ENCODE data around the gene SELPLG. TPM values are rescaled to one million over a fixed set of nuclear protein-coding genes. Genes with fewer than 3 reads are reported as not detected.
A peak's percentile ranks its signal among the peaks of the same experiment; 100 is the strongest.
"Not testable (repeated sequence)": the region's sequence is repeated elsewhere in the genome, so short reads cannot be mapped to it uniquely, and the experiment has no call there.

Gene SELPLG
- total RNA-seq, 4 donors from 2014 or later, result 1.3 to 5.6 (median 3.0) TPM

GRCh38 chr12:108577458-108577857 is 56.2 kb downstream of the SELPLG start:
- no peaks in the 10 kb centered on the region for H3K36me3 ChIP-seq
- TF ChIP-seq CTCF (IDR thresholded peaks at IDR 0.05) (no peak), POLR2A (IDR thresholded peaks at IDR 0.05) (no peak), POLR2AphosphoS5 (IDR thresholded peaks at IDR 0.05) (no peak), EP300 (IDR thresholded peaks at IDR 0.05) (no peak)
- no peak overlapping the region for H3K27ac ChIP-seq
- H3K4me3 ChIP-seq, result no peak overlapping the region
- no peaks in the 10 kb centered on the region for H3K27me3 ChIP-seq
- peaks cover 13% of the 10 kb centered on the region for H3K4me1 ChIP-seq
- no peaks in the 10 kb centered on the region for H3K9me3 ChIP-seq
- no peak for DNase-seq (ENCODE audit: low spot score in 2 of 2)

- Histone ChIP-seq H3K27me3 (no peaks in the 10 kb centered on the region), H3K36me3 (no peaks in the 10 kb centered on the region), H3K27ac (no peak overlapping the region), H3K4me1 (peaks cover 13% of the 10 kb centered on the region), H3K9me3 (no peaks in the 10 kb centered on the region), H3K4me3 (no peak overlapping the region)
- peak; percentile 20 to 29 for DNase-seq (ENCODE audit: low spot score in 2 of 2)
- TF ChIP-seq POLR2AphosphoS5 (IDR thresholded peaks at IDR 0.05), result no peak
- no peak for TF ChIP-seq EP300 (IDR thresholded peaks at IDR 0.05)
- no peak for TF ChIP-seq CTCF (IDR thresholded peaks at IDR 0.05)
- TF ChIP-seq POLR2A (IDR thresholded peaks at IDR 0.05), result no peak
- WGBS, result 63% methylated on average over 6 of the region's 6 CpGs
These were observed 56.9 kb downstream of the SELPLG start for GRCh38 chr12:108576660-108577234.

GRCh38 chr12:108575199-108575912 is 58.3 kb downstream of the SELPLG start:
- Histone ChIP-seq H3K9me3 (no peaks in the 10 kb centered on the region), H3K27ac (no peak overlapping the region), H3K4me3 (no peak overlapping the region), H3K36me3 (no peaks in the 10 kb centered on the region), H3K27me3 (no peaks in the 10 kb centered on the region), H3K4me1 (peaks cover 6% of the 10 kb centered on the region)
- DNase-seq (ENCODE audit: low spot score in 2 of 2), result peak in 1 of 2 donors; percentile 45
- WGBS, result 92% methylated on average over 9 of the region's 9 CpGs
- TF ChIP-seq POLR2AphosphoS5 (IDR thresholded peaks at IDR 0.05), result no peak

- H3K4me1 ChIP-seq; DNase-seq (ENCODE audit: low spot score in 2 of 2); H3K27ac ChIP-seq; H3K27me3 ChIP-seq; H3K4me3 ChIP-seq; H3K36me3 ChIP-seq; H3K9me3 ChIP-seq: not testable (repeated sequence)
- WGBS, result 97% methylated on average over 1 of the region's 1 CpG
These were observed 59.4 kb downstream of the SELPLG start for GRCh38 chr12:108574276-108574675.

GRCh38 chr12:108573317-108573716 is 60.4 kb downstream of the SELPLG start:
- no peak overlapping the region for H3K27ac ChIP-seq
- no peak for DNase-seq (ENCODE audit: low spot score in 2 of 2)

More at GRCh38 chr12:108573317-108573716, 60.4 kb downstream of the SELPLG start:
- H3K27me3 ChIP-seq, result no peaks in the 10 kb centered on the region
- TF ChIP-seq POLR2AphosphoS5 (IDR thresholded peaks at IDR 0.05) (no peak), EP300 (IDR thresholded peaks at IDR 0.05) (no peak), POLR2A (IDR thresholded peaks at IDR 0.05) (no peak), CTCF (IDR thresholded peaks at IDR 0.05) (no peak)
- H3K36me3 ChIP-seq, result peaks cover 19% of the 10 kb centered on the region
- H3K4me3 ChIP-seq, result no peak overlapping the region
- 56% methylated on average over 2 of the region's 2 CpGs for WGBS
- H3K4me1 ChIP-seq, result no peaks in the 10 kb centered on the region
- no peaks in the 10 kb centered on the region for H3K9me3 ChIP-seq
